ENCODE data around the gene COL8A2.

DNA sequence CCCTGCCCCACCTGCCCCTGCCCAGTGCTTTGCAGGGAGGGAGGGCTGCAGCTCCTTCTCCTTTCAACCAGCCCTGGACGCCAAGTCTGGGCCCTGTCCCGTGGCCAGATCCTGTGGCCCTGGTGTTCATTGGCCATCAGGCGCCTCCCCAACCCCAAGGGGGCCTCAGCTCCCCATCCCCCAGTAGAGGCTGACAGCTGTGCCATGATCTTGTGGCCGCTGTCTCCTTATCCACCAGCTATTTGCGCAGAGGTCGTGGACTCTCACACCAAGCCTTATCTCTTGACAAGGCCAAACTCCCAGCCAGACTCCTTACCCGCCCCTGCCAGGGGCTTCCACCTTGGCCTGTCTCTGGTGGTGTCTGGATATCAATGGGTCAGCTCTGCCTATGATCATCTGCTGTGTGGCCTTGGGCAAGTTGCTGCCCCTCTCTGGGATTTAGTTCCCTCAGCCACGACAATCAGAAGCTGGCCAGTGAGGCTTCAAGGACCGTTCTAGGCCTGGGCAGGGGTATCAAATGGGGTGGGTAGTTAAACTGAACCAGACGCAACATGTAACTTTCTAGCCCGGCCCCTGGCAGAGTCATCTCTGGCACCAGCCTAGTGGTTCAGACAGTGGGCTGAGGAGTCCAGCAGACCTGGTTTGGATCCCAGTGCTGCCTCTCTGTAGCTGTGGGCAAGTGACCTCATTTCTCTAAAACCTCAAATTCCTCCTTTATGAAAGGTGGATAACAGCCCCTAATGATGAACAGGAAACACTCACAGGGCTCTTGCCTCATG lies 3.3 kb upstream of the COL8A2 start:
- TF ChIP-seq POLR2A (IDR thresholded peaks at IDR 0.05; ENCODE audit: low read depth, low read length) = no peak
- TF ChIP-seq, protein P1, sequence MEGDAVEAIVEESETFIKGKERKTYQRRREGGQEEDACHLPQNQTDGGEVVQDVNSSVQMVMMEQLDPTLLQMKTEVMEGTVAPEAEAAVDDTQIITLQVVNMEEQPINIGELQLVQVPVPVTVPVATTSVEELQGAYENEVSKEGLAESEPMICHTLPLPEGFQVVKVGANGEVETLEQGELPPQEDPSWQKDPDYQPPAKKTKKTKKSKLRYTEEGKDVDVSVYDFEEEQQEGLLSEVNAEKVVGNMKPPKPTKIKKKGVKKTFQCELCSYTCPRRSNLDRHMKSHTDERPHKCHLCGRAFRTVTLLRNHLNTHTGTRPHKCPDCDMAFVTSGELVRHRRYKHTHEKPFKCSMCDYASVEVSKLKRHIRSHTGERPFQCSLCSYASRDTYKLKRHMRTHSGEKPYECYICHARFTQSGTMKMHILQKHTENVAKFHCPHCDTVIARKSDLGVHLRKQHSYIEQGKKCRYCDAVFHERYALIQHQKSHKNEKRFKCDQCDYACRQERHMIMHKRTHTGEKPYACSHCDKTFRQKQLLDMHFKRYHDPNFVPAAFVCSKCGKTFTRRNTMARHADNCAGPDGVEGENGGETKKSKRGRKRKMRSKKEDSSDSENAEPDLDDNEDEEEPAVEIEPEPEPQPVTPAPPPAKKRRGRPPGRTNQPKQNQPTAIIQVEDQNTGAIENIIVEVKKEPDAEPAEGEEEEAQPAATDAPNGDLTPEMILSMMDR (IDR thresholded peaks at IDR 0.05; ENCODE audit: extremely low read depth in 1 of 2, insufficient read depth in 1 of 2, low read depth in 1 of 2, low read length in 2 of 2) = no peak

All from endothelial cell of umbilical vein (primary cell).